ENCODE results near the gene LCP2.

Gene LCP2

GRCh38 chr5:170333161-170333910 lies 35.8 kb upstream of the LCP2 start:
- no peak overlapping the region for H3K4me3 Mint-ChIP-seq

GRCh38 chr5:170332058-170332457 lies 34.5 kb upstream of the LCP2 start:
- H3K9me3 Mint-ChIP-seq: no peaks in the 10 kb centered on the region
- no peaks in the 10 kb centered on the region for H3K27me3 Mint-ChIP-seq
- ATAC-seq (replicated peaks) (no peak), DNase-seq (no peak)
- no peak overlapping the region for H3K4me3 Mint-ChIP-seq
- H3K27ac Mint-ChIP-seq: no peak overlapping the region
- H3K4me1 Mint-ChIP-seq (ENCODE audit: low read depth in 2 of 2): peaks cover 17 to 53% of the 10 kb centered on the region in 2 donors
- H3K36me3 Mint-ChIP-seq (ENCODE audit: insufficient read depth): no peaks in the 10 kb centered on the region

More at GRCh38 chr5:170333161-170333910, 35.8 kb upstream of the LCP2 start:
- ATAC-seq (replicated peaks): peak; percentile 67
- DNase-seq: peak; percentile 59 to 63 (median 61)
- Mint-ChIP-seq H3K4me1 (ENCODE audit: low read depth in 2 of 2) (peaks cover 24 to 58% of the 10 kb centered on the region in 2 donors), H3K27ac (no peak overlapping the region), H3K36me3 (ENCODE audit: insufficient read depth) (no peaks in the 10 kb centered on the region), H3K27me3 (no peaks in the 10 kb centered on the region), H3K9me3 (no peaks in the 10 kb centered on the region)

- no peak overlapping the region for H3K4me3 Mint-ChIP-seq
Measured at GRCh38 chr5:170330568-170331054, 33.0 kb upstream of the LCP2 start.

GRCh38 chr5:170329524-170329923 lies 31.9 kb upstream of the LCP2 start:
- H3K27me3 Mint-ChIP-seq: no peaks in the 10 kb centered on the region
- no peaks in the 10 kb centered on the region for H3K9me3 Mint-ChIP-seq
- no peak overlapping the region for H3K4me3 Mint-ChIP-seq
- DNase-seq (no peak), ATAC-seq (replicated peaks) (no peak)
- H3K36me3 Mint-ChIP-seq (ENCODE audit: insufficient read depth): no peaks in the 10 kb centered on the region
- H3K27ac Mint-ChIP-seq: no peak overlapping the region
- peaks cover 7 to 33% of the 10 kb centered on the region in 2 donors for H3K4me1 Mint-ChIP-seq (ENCODE audit: low read depth in 2 of 2)

More at GRCh38 chr5:170330568-170331054, 33.0 kb upstream of the LCP2 start:
- Mint-ChIP-seq H3K36me3 (ENCODE audit: insufficient read depth) (no peaks in the 10 kb centered on the region), H3K27me3 (no peaks in the 10 kb centered on the region), H3K9me3 (no peaks in the 10 kb centered on the region), H3K27ac (no peak overlapping the region), H3K4me1 (ENCODE audit: low read depth in 2 of 2) (peaks cover 3 to 39% of the 10 kb centered on the region in 2 donors)
- no peak for ATAC-seq (replicated peaks)
- peak in 2 of 3 experiments; percentile 11 to 21 for DNase-seq

GRCh38 chr5:170327829-170328228 lies 30.3 kb upstream of the LCP2 start:
- H3K9me3 Mint-ChIP-seq: no peaks in the 10 kb centered on the region
- no peak overlapping the region for H3K4me3 Mint-ChIP-seq
- no peak for DNase-seq

GRCh38 chr5:170327168-170327567 lies 29.6 kb upstream of the LCP2 start:
- no peaks in the 10 kb centered on the region for H3K27me3 Mint-ChIP-seq
- no peak for ATAC-seq (replicated peaks)
- peaks cover 7 to 17% of the 10 kb centered on the region in 2 donors for H3K4me1 Mint-ChIP-seq (ENCODE audit: low read depth in 2 of 2)
- no peaks in the 10 kb centered on the region for H3K36me3 Mint-ChIP-seq (ENCODE audit: insufficient read depth)
- no peak overlapping the region for H3K4me3 Mint-ChIP-seq
- no peak overlapping the region for H3K27ac Mint-ChIP-seq
- H3K9me3 Mint-ChIP-seq: no peaks in the 10 kb centered on the region
- no peak for DNase-seq

More at GRCh38 chr5:170327829-170328228, 30.3 kb upstream of the LCP2 start:
- ATAC-seq (replicated peaks): no peak
- H3K4me1 Mint-ChIP-seq (ENCODE audit: low read depth in 2 of 2): peaks cover 7 to 19% of the 10 kb centered on the region in 2 donors
- no peak overlapping the region for H3K27ac Mint-ChIP-seq
- no peaks in the 10 kb centered on the region for H3K36me3 Mint-ChIP-seq (ENCODE audit: insufficient read depth)
- H3K27me3 Mint-ChIP-seq: no peaks in the 10 kb centered on the region

GRCh38 chr5:170319301-170319700 lies 21.7 kb upstream of the LCP2 start:
- H3K9me3 Mint-ChIP-seq: no peaks in the 10 kb centered on the region
- no peak overlapping the region for H3K27ac Mint-ChIP-seq
- no peaks in the 10 kb centered on the region for H3K27me3 Mint-ChIP-seq
- H3K4me1 Mint-ChIP-seq (ENCODE audit: low read depth in 2 of 2): peaks cover 3 to 4% of the 10 kb centered on the region in 2 donors
- ATAC-seq (replicated peaks): peak; percentile 14
- no peak overlapping the region for H3K4me3 Mint-ChIP-seq
- DNase-seq: no peak
- no peaks in the 10 kb centered on the region for H3K36me3 Mint-ChIP-seq (ENCODE audit: insufficient read depth)

GRCh38 chr5:170317499-170317898 lies 19.9 kb upstream of the LCP2 start:
- Mint-ChIP-seq H3K27me3 (no peaks in the 10 kb centered on the region), H3K27ac (no peak overlapping the region), H3K4me3 (no peak overlapping the region), H3K36me3 (ENCODE audit: insufficient read depth) (peaks cover 2% of the 10 kb centered on the region), H3K4me1 (ENCODE audit: low read depth in 2 of 2) (peaks cover 9 to 17% of the 10 kb centered on the region in 2 donors), H3K9me3 (no peaks in the 10 kb centered on the region)
- DNase-seq (no peak), ATAC-seq (replicated peaks) (no peak)

- no peak overlapping the region for H3K27ac Mint-ChIP-seq
- peaks cover 15 to 23% of the 10 kb centered on the region in 2 donors for H3K4me1 Mint-ChIP-seq (ENCODE audit: low read depth in 2 of 2)
- no peaks in the 10 kb centered on the region for H3K27me3 Mint-ChIP-seq
- H3K4me3 Mint-ChIP-seq: no peak overlapping the region
- H3K36me3 Mint-ChIP-seq (ENCODE audit: insufficient read depth): peaks cover 5% of the 10 kb centered on the region
- DNase-seq (no peak), ATAC-seq (replicated peaks) (no peak)
- no peaks in the 10 kb centered on the region for H3K9me3 Mint-ChIP-seq
Measured at GRCh38 chr5:170316937-170317336, 19.4 kb upstream of the LCP2 start.

- Mint-ChIP-seq H3K9me3 (no peaks in the 10 kb centered on the region), H3K4me3 (no peak overlapping the region), H3K27me3 (no peaks in the 10 kb centered on the region), H3K36me3 (ENCODE audit: insufficient read depth) (peaks cover 9% of the 10 kb centered on the region), H3K4me1 (ENCODE audit: low read depth in 2 of 2) (peaks cover 23 to 37% of the 10 kb centered on the region in 2 donors), H3K27ac (no peak overlapping the region)
- DNase-seq (no peak), ATAC-seq (replicated peaks) (no peak)
Measured at GRCh38 chr5:170315154-170315553, 17.6 kb upstream of the LCP2 start.

GRCh38 chr5:170314541-170315095 lies 17.0 kb upstream of the LCP2 start:
- no peak for ATAC-seq (replicated peaks)

GRCh38 chr5:170313816-170314215 lies 16.2 kb upstream of the LCP2 start:
- ATAC-seq (replicated peaks) (no peak), DNase-seq (no peak)
- Mint-ChIP-seq H3K36me3 (ENCODE audit: insufficient read depth) (peaks cover 9% of the 10 kb centered on the region), H3K27ac (peak overlapping the region; percentile 91 to 94), H3K4me3 (no peak overlapping the region), H3K27me3 (no peaks in the 10 kb centered on the region), H3K9me3 (no peaks in the 10 kb centered on the region), H3K4me1 (ENCODE audit: low read depth in 2 of 2) (peaks cover 24 to 42% of the 10 kb centered on the region in 2 donors)

More at GRCh38 chr5:170314541-170315095, 17.0 kb upstream of the LCP2 start:
- H3K27ac Mint-ChIP-seq: peak overlapping the region in 1 of 2 donors; percentile 91
- H3K4me1 Mint-ChIP-seq (ENCODE audit: low read depth in 2 of 2): peaks cover 23 to 41% of the 10 kb centered on the region in 2 donors
- H3K9me3 Mint-ChIP-seq: no peaks in the 10 kb centered on the region
- H3K27me3 Mint-ChIP-seq: no peaks in the 10 kb centered on the region
- DNase-seq: no peak
- peaks cover 9% of the 10 kb centered on the region for H3K36me3 Mint-ChIP-seq (ENCODE audit: insufficient read depth)
- no peak overlapping the region for H3K4me3 Mint-ChIP-seq

- peak; percentile 40 for ATAC-seq (replicated peaks)
- H3K4me1 Mint-ChIP-seq (ENCODE audit: low read depth in 2 of 2): peaks cover 24 to 42% of the 10 kb centered on the region in 2 donors
- H3K27ac Mint-ChIP-seq: peak overlapping the region; percentile 91 to 94
- DNase-seq: no peak
- no peaks in the 10 kb centered on the region for H3K9me3 Mint-ChIP-seq
- H3K4me3 Mint-ChIP-seq: peak overlapping the region; percentile 60 to 65
- no peaks in the 10 kb centered on the region for H3K27me3 Mint-ChIP-seq
- H3K36me3 Mint-ChIP-seq (ENCODE audit: insufficient read depth): peaks cover 9% of the 10 kb centered on the region
Measured at GRCh38 chr5:170313344-170313743, 15.8 kb upstream of the LCP2 start.

- no peaks in the 10 kb centered on the region for H3K9me3 Mint-ChIP-seq
- H3K36me3 Mint-ChIP-seq (ENCODE audit: insufficient read depth): peaks cover 9% of the 10 kb centered on the region
- H3K4me3 Mint-ChIP-seq: peak overlapping the region; percentile 60 to 65
- peaks cover 24 to 42% of the 10 kb centered on the region in 2 donors for H3K4me1 Mint-ChIP-seq (ENCODE audit: low read depth in 2 of 2)
- peak in 1 of 3 experiments; percentile 16 for DNase-seq
- no peaks in the 10 kb centered on the region for H3K27me3 Mint-ChIP-seq
- H3K27ac Mint-ChIP-seq: peak overlapping the region; percentile 91 to 94
- ATAC-seq (replicated peaks): peak; percentile 89
Measured at GRCh38 chr5:170312666-170313065, 15.1 kb upstream of the LCP2 start.

All from effector memory CD8-positive, alpha-beta T cell (primary cell).